NB4 (cell line): Measurements from ENCODE around the gene SH3D19.

ENCODE experiments used
- DNase-seq: peaks from one replicate; pipeline ENCODE4 v3.0.0; 2010; ENCODE audit warnings: low read depth
- H3K4me3 ChIP-seq: one replicate; pipeline ENCODE4 v1.5.1; 2011; ENCODE audit warnings: mild to moderate bottlenecking, low read depth, low read length, moderate library complexity
- MYC ChIP-seq: IDR thresholded peaks from 2 replicates; pipeline ENCODE4 v1.6.1; 2011; ENCODE audit warnings: low read depth, low read length
- POLR2A ChIP-seq: IDR thresholded peaks from 2 replicates; pipeline ENCODE4 v1.6.1; 2011; ENCODE audit warnings: mild to moderate bottlenecking; ENCODE audit not compliant: insufficient read length; ENCODE audit errors: extremely low read depth
- TF ChIP-seq, protein P1 (sequence below): IDR thresholded peaks from one replicate; pipeline ENCODE4 v1.5.1; 2012; ENCODE audit warnings: low read depth, low read length
- TF ChIP-seq, protein P2 (sequence below): IDR thresholded peaks from 2 replicates; pipeline ENCODE4 v1.6.1; 2011; ENCODE audit warnings: low read depth, low read length

The SH3D19 gene, protein sequence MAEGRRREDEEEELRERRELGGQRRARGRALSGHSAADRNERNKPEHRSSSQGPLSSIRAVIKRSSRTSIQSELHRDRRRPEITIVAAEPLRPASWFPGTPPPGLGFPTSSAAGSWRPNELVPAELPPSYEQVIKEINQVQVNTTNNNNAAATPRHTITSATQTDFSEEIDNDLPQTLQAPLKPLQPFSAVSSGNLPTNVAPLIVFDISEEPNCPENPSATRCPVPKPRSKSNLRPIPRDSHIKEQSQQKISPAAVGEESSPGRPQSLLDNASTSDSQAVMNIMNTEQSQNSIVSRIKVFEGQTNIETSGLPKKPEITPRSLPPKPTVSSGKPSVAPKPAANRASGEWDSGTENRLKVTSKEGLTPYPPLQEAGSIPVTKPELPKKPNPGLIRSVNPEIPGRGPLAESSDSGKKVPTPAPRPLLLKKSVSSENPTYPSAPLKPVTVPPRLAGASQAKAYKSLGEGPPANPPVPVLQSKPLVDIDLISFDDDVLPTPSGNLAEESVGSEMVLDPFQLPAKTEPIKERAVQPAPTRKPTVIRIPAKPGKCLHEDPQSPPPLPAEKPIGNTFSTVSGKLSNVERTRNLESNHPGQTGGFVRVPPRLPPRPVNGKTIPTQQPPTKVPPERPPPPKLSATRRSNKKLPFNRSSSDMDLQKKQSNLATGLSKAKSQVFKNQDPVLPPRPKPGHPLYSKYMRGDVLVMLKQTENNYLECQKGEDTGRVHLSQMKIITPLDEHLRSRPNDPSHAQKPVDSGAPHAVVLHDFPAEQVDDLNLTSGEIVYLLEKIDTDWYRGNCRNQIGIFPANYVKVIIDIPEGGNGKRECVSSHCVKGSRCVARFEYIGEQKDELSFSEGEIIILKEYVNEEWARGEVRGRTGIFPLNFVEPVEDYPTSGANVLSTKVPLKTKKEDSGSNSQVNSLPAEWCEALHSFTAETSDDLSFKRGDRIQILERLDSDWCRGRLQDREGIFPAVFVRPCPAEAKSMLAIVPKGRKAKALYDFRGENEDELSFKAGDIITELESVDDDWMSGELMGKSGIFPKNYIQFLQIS

DNA sequence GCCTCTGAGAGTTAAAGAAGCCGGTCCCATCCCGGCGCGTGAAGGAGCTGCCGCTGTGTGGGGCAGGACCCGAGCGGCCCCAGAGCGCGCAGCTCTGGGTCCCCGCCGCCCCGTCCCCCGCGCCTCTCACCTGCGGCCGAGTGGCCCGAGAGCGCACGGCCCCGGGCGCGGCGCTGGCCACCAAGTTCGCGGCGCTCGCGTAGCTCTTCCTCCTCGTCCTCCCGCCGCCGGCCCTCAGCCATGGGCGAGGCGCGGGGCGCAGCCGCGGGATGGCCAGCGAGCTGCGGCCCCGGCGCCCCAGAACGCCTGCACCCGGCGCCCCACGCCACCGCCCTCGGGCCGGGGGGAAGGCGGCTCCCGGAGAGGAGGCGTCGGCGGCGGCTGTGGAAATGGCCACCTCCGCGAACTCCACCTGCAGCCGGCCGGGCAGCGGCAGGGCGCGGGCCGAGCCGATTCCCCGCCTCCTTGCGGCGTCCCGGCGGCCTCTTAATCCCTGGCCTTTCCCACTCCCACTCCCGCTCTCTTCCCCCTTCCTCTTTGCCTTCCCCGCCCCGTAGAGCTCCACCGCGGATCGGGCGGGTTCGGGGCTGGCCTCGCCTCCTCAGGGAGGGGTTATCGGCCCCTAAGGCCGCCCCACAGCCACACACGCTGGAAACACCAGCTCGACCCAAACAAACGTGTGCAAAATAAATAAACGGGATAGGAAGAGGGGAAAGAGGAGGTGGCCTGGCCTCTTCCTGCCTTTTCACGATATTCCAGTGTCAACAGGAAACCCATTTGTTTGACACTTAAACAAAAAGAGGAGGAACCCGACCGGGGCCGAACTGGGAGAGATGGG is at the start of gene SH3D19:
SH3D19 (minus strand) TSS at position 495 of the 838 bp plus-strand sequence; CDS start at position 242, 253 bp downstream.
- TF ChIP-seq, protein P1, sequence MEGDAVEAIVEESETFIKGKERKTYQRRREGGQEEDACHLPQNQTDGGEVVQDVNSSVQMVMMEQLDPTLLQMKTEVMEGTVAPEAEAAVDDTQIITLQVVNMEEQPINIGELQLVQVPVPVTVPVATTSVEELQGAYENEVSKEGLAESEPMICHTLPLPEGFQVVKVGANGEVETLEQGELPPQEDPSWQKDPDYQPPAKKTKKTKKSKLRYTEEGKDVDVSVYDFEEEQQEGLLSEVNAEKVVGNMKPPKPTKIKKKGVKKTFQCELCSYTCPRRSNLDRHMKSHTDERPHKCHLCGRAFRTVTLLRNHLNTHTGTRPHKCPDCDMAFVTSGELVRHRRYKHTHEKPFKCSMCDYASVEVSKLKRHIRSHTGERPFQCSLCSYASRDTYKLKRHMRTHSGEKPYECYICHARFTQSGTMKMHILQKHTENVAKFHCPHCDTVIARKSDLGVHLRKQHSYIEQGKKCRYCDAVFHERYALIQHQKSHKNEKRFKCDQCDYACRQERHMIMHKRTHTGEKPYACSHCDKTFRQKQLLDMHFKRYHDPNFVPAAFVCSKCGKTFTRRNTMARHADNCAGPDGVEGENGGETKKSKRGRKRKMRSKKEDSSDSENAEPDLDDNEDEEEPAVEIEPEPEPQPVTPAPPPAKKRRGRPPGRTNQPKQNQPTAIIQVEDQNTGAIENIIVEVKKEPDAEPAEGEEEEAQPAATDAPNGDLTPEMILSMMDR, result no peak
- no peak for TF ChIP-seq POLR2A
- H3K4me3 ChIP-seq, result no peak within 1 kb of the TSS
- DNase-seq, result no peak

DNA sequence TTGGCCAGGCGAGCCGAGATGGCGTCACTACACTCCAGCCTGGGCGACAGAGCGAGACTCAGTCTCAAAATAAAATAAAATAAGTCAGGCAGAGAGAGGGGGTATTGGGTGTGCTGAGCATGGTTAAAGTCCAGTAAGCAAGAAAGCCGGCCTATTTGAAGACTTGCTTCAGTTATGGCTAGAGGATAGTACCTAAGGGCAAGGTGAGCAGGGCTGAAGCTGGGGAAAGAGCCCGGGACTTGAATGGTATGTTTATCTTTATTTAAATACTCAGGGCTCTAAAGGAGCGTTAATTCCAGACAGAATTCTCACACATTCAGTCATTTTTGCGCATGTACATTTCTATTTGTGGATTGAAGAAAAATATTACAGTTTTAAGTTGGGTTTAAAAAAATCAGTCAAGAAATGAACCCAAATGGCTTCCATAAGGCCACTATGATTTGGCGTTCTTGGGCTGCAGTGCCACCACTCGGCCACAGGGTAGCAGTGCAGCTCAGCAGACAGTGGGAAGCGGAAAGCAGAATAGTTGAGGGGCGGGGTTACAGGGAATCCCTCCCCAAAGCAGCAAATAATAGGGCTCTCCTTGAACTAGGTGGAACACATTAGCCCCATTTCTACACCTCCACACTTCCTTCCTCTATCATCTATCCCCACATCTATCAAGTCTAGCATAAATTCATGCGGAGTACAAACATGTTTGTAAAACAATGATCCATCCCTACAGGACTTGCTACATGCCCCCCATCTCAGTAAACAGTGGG is 37.2 kb upstream of the SH3D19 start:
- DNase-seq, result peak; percentile 75
- H3K4me3 ChIP-seq, result no peak overlapping the region
- TF ChIP-seq MYC (no peak), POLR2A (no peak)
- TF ChIP-seq, protein P1, result peak; percentile 98
- TF ChIP-seq, protein P2, sequence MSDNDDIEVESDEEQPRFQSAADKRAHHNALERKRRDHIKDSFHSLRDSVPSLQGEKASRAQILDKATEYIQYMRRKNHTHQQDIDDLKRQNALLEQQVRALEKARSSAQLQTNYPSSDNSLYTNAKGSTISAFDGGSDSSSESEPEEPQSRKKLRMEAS, result no peak

DNA sequence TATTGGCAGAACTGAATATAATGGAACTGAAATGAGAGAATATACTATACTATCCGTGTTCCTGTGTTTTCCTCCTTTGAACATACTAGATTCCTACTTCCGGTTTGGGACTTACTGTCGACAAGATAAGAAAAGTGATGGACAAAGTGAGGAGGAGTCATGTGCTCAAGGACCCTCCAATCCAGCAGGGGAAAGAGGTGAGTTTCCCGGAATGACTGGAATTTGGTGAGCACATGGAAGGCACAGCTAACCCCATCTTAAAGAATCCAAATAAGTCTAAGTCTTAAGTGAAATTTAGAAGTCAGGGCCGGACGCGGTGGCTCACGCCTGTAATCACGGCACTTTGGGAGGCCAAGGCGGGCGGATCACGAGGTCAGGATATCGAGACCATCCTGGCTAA is 36.6 kb upstream of the SH3D19 start:
- no peak for TF ChIP-seq MYC
- TF ChIP-seq POLR2A, result no peak
- TF ChIP-seq, protein P2, result no peak
- TF ChIP-seq, protein P1, result no peak
- H3K4me3 ChIP-seq, result no peak overlapping the region
- DNase-seq, result no peak

DNA sequence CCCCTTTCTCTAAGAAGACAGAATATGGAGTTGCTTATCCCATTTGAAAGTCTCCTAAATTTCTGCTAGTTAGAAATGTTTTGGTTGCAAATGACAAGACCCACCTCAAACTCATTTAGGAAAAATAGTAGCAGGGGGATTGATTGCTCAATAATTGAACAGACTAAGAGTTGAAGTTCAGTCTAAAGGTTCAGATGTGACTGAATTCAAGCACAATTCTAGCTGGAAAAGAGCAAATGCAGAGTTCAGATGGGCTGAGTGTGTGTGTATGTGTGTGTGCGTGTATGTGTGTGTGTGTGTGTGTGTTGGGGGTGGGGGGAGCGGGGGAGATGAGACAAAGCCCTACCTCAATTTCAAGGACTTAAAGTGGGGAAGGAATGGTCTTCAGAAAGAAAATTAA is 35.7 kb upstream of the SH3D19 start:
- no peak for TF ChIP-seq POLR2A
- TF ChIP-seq, protein P2, result no peak
- TF ChIP-seq, protein P1, result no peak
- TF ChIP-seq MYC, result no peak
- no peak overlapping the region for H3K4me3 ChIP-seq
- no peak for DNase-seq

DNA sequence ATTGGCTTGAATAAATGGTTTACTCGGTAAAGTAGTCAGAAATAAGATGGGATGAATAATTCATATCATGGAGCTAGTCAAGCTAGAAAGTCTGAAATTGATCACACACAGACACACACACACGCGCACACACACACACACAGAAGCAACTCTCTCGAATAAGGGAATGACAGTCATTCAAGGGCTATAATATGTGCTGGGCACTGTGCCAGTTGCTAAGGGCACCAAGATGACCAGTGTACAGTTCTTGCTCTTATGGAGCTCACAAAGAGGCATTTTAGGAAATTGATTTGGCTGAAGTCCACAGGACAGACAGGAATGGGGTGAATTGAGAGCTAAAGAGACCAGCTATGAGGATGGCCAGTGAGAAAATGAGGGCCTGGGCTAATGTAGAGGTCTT is 34.2 kb upstream of the SH3D19 start:
- no peak for DNase-seq

More for the DNA sequence above, 34.2 kb upstream of the SH3D19 start:
- TF ChIP-seq, protein P1, result no peak
- TF ChIP-seq, protein P2, result no peak
- no peak for TF ChIP-seq POLR2A
- TF ChIP-seq MYC, result no peak
- H3K4me3 ChIP-seq, result no peak overlapping the region
